Gastrocnemius medialis (tissue), 4 donors: Measurements from ENCODE around the gene USP9Y.

Source experiments
- POLR2A ChIP-seq, 2 donors: fragments of 450-650 bp; IDR thresholded peaks; one replicate each; pipeline ENCODE4 v1.6.1; 2017; ENCODE audit warnings: antibody characterized with exemption in 2 of 2, mild to moderate bottlenecking in 2 of 2, moderate library complexity in 2 of 2
- TF ChIP-seq, protein P1 (sequence below), 5 experiments: fragments of 450-650 bp in 3 of 5; fragments of 200-600 bp in 2 of 5; sonication (generic) in 2 of 5; IDR thresholded peaks in 4 of 5; conservative IDR thresholded peaks in 1 of 5; 1 replicate in 4 of 5; 2 replicates in 1 of 5; pipeline ENCODE4 v1.5.1; 2016 to 2019; ENCODE audit warnings: antibody characterized with exemption in 5 of 5, mild to moderate bottlenecking in 3 of 5, moderate library complexity in 3 of 5

DNA sequence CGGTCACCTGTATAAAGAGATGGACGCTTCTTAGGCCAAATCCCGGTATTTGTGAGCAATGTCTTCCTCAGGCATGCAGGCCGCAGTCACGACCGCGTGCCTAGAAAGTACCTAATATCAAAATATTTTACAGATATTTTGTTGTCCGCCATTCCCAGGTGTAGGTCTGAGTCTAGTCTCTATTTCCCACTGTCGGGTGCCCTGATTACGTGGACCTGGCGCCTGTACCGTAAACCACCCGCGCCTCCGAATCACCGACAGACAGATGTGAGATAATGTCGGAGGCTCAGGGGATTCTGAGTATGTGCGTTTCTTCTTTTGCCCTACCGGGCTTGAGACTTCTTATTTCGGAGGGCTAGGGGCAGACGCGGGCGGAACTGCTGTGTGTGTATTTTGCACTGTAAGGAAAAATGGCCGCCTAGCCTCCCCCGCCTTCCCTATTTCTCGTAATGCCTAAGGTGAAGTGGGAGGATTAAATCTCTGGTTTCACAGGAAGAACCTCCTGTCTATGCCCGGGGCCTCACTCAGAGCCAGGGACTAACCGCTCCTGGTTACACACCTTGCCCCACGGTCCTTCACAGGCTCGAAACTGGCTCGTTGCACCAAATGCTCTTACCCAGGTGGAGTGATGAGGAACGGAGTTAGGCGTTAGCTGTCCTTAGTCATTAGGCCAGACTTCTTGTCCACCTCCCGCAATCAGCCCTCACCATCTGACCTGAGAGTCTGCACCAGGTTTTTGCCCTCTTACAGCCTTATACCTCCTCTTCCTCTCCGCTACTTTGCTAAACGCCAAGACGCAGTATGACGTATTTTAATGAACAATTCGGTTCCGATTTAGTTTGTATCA is 38.1 kb upstream of the USP9Y start:
- TF ChIP-seq, protein P1, sequence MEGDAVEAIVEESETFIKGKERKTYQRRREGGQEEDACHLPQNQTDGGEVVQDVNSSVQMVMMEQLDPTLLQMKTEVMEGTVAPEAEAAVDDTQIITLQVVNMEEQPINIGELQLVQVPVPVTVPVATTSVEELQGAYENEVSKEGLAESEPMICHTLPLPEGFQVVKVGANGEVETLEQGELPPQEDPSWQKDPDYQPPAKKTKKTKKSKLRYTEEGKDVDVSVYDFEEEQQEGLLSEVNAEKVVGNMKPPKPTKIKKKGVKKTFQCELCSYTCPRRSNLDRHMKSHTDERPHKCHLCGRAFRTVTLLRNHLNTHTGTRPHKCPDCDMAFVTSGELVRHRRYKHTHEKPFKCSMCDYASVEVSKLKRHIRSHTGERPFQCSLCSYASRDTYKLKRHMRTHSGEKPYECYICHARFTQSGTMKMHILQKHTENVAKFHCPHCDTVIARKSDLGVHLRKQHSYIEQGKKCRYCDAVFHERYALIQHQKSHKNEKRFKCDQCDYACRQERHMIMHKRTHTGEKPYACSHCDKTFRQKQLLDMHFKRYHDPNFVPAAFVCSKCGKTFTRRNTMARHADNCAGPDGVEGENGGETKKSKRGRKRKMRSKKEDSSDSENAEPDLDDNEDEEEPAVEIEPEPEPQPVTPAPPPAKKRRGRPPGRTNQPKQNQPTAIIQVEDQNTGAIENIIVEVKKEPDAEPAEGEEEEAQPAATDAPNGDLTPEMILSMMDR (IDR thresholded peaks at IDR 0.05 in 4 of 5, conservative IDR thresholded peaks at IDR 0.05 in 1 of 5): no peak
- no peak for TF ChIP-seq POLR2A (IDR thresholded peaks at IDR 0.05)
